Mesendoderm (in vitro differentiated cells): ENCODE data around the gene EGF.

ENCODE experiments used
- DNase-seq: peaks from one replicate; pipeline ENCODE4 v3.0.0; 2013
- H2AK5ac ChIP-seq: 2 replicates; pipeline ENCODE4 v1.6.1; 2013; ENCODE audit warnings: low read length, inconsistent platforms
- H2BK120ac ChIP-seq: 2 replicates; pipeline ENCODE4 v1.6.1; 2013; ENCODE audit warnings: low read depth, mild to moderate bottlenecking, low read length, moderate library complexity, mixed read lengths
- H2BK15ac ChIP-seq: replicated peaks from 2 replicates; pipeline ENCODE4 v1.6.1; 2013; ENCODE audit warnings: low read depth, mild to moderate bottlenecking, moderate library complexity
- H2BK5ac ChIP-seq: 2 replicates; pipeline ENCODE4 v1.6.1; 2013; ENCODE audit warnings: low read length, inconsistent platforms
- H3K18ac ChIP-seq: 2 replicates; pipeline ENCODE4 v1.6.1; 2013; ENCODE audit warnings: mild to moderate bottlenecking, low read length, mixed read lengths
- H3K23ac ChIP-seq: one replicate; pipeline ENCODE4 v1.6.1; 2013; ENCODE audit warnings: low read length
- H3K27ac ChIP-seq: 2 replicates; pipeline ENCODE4 v1.5.1; 2013; ENCODE audit warnings: low read depth, mild to moderate bottlenecking, inconsistent platforms, low read length, moderate library complexity
- H3K27me3 ChIP-seq: 2 replicates; pipeline ENCODE4 v1.6.1; 2013; ENCODE audit warnings: low read length, control low read depth, mild to moderate bottlenecking, inconsistent platforms; ENCODE audit not compliant: insufficient read depth, poor library complexity
- H3K36me3 ChIP-seq: 2 replicates; pipeline ENCODE4 v1.6.1; 2013; ENCODE audit warnings: low read length, inconsistent platforms; ENCODE audit not compliant: control insufficient read depth, insufficient read depth
- H3K4ac ChIP-seq: one replicate; pipeline ENCODE4 v1.6.1; 2013; ENCODE audit warnings: low read depth, mild to moderate bottlenecking, low read length, moderate library complexity
- H3K4me1 ChIP-seq: 2 replicates; pipeline ENCODE4 v1.6.1; 2013; ENCODE audit warnings: low read depth, low read length, inconsistent platforms; ENCODE audit not compliant: control insufficient read depth
- H3K4me2 ChIP-seq: 2 replicates; pipeline ENCODE4 v1.6.1; 2013; ENCODE audit warnings: low read length
- H3K4me3 ChIP-seq: 2 replicates; pipeline ENCODE4 v1.5.1; 2013; ENCODE audit warnings: mild to moderate bottlenecking, low read length
- H3K56ac ChIP-seq: one replicate; pipeline ENCODE4 v1.6.1; 2013; ENCODE audit warnings: low read length
- H3K79me1 ChIP-seq: 2 replicates; pipeline ENCODE4 v1.6.1; 2013; ENCODE audit warnings: low read length, inconsistent platforms
- H3K79me2 ChIP-seq: 2 replicates; pipeline ENCODE4 v1.6.1; 2013; ENCODE audit warnings: mild to moderate bottlenecking, low read length; ENCODE audit not compliant: control insufficient read depth, insufficient read depth
- H3K9ac ChIP-seq: 2 replicates; pipeline ENCODE4 v1.6.1; 2013; ENCODE audit warnings: low read length, inconsistent platforms
- H4K5ac ChIP-seq: one replicate; pipeline ENCODE4 v1.6.1; 2013; ENCODE audit warnings: low read length
- H4K8ac ChIP-seq: one replicate; pipeline ENCODE4 v1.6.1; 2013; ENCODE audit warnings: low read depth, mild to moderate bottlenecking, control low read depth, low read length, moderate library complexity
- WGBS: extraction: QIAGEN DNeasy Blood & Tissue Kit; methylation state at CpG from one replicate; pipeline ENCODE4 v1.1.7; 2013; ENCODE audit warnings: low lambda C conversion rate, missing lambda C conversion rate; ENCODE audit not compliant: insufficient coverage; ENCODE audit errors: extremely low coverage; 5-methylcytosine and 5-hydroxymethylcytosine counted together

EGF gene

DNA sequence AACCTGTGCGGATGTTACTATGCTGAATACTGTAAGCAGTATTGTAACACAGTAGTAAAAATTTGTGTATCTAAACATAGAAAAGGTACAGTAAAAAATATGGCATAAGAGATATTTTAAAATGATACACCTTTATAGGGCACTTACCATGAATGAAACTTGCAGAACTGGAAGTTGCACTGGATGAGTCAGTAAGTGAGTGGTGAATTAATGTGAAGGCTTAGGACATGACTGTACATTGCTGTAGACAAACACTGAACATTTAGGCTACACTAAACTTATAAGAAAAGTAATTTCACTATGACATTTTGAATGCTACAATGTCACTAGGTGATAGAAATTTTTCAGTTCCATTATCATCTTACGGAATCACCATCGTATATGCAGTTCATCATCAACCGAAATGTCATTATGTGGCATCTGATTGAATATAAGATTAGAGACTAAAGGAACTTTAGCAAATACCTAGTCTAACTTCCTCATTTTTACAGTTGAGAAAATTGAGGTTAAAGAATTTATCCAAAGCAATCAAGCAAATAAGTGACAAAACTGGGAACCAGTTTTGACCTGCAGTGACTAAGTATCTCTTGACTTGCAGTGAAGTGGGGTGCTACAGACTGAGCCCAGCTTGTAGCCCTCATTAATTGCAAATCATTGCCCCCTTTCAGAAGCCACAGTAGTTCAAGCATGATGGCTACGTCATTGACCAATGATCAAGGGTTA is 55.3 kb downstream of the EGF start:
- H3K9ac ChIP-seq = no peak overlapping the region
- H3K23ac ChIP-seq = no peak overlapping the region
- H3K27me3 ChIP-seq = no peaks in the 10 kb centered on the region
- H4K5ac ChIP-seq = no peak overlapping the region
- H3K4me3 ChIP-seq = no peak overlapping the region
- no peaks in the 10 kb centered on the region for H3K36me3 ChIP-seq
- H4K8ac ChIP-seq = no peak overlapping the region
- H3K27ac ChIP-seq = no peak overlapping the region
- no peak overlapping the region for H3K4me2 ChIP-seq
- no peak overlapping the region for H3K56ac ChIP-seq
- H3K4ac ChIP-seq = no peak overlapping the region
- H2AK5ac ChIP-seq = no peak overlapping the region
- H3K4me1 ChIP-seq = no peaks in the 10 kb centered on the region
- no peak overlapping the region for H3K18ac ChIP-seq
- H2BK5ac ChIP-seq = no peak overlapping the region
- H3K79me1 ChIP-seq = no peaks in the 10 kb centered on the region
- no peak overlapping the region for H2BK120ac ChIP-seq
- H3K79me2 ChIP-seq = no peaks in the 10 kb centered on the region
- no peak overlapping the region for H2BK15ac ChIP-seq
- whole genome bisulfite sequencing = no CpG with 5 or more reads among the region's 5 CpGs
- no peak for DNase-seq

DNA sequence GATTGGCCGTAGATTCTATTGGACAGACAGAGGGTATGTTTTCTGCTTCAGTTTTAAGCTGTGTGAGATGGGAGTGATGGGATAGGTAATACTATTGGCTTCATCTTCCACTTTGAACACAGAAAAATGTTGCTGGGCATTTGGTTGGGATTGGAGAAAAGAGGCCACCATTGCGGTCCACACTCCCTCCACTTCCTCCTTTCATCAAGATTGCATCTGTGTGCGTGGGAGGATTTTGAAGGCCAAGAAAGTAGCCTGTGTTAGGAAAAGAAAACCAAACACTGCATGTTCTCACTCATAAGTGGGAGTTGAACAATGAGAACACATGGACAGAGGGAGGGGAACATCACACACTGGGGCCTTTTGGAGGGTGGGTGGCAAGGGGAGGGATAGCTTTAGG is 56.4 kb downstream of the EGF start:
- no peak overlapping the region for H3K27ac ChIP-seq
- no CpG with 5 or more reads among the region's 3 CpGs for WGBS
- no peak overlapping the region for H3K4ac ChIP-seq
- H4K5ac ChIP-seq = no peak overlapping the region
- H3K79me1 ChIP-seq = no peaks in the 10 kb centered on the region
- no peak overlapping the region for H2BK120ac ChIP-seq
- H2BK15ac ChIP-seq = no peak overlapping the region
- no peak overlapping the region for H3K18ac ChIP-seq
- H3K27me3 ChIP-seq = no peaks in the 10 kb centered on the region
- H2BK5ac ChIP-seq = no peak overlapping the region
- no peak overlapping the region for H3K4me2 ChIP-seq
- no peak for DNase-seq
- H2AK5ac ChIP-seq = no peak overlapping the region
- H3K4me3 ChIP-seq = no peak overlapping the region
- no peaks in the 10 kb centered on the region for H3K79me2 ChIP-seq
- H3K56ac ChIP-seq = no peak overlapping the region
- H3K9ac ChIP-seq = no peak overlapping the region
- no peak overlapping the region for H3K23ac ChIP-seq
- H3K36me3 ChIP-seq = no peaks in the 10 kb centered on the region
- H4K8ac ChIP-seq = no peak overlapping the region
- no peaks in the 10 kb centered on the region for H3K4me1 ChIP-seq

DNA sequence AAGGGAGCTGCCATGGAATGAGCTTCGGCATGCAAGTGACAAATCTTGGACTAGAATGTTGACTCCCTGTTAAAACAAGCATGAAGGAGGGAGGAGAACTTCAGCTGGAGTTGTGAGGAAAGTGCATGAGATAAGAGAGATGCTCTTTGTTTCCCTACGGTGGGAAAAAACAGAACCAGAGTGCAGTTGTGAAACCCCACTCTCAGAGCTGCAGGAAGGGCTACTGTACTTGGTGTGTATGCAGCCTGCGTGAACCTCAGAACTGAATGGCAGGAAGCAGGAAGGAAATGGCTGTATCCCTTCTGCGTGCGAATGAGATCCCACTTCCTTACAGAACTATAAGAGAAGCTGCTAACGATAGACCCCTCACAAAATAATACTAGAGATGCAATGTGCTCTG is 57.2 kb downstream of the EGF start:
- no CpG with 5 or more reads among the region's 6 CpGs for WGBS
- no peak overlapping the region for H2AK5ac ChIP-seq
- H3K36me3 ChIP-seq = no peaks in the 10 kb centered on the region
- no peak for DNase-seq
- no peaks in the 10 kb centered on the region for H3K79me2 ChIP-seq
- H3K4me2 ChIP-seq = no peak overlapping the region
- no peak overlapping the region for H3K27ac ChIP-seq
- H4K5ac ChIP-seq = no peak overlapping the region
- no peak overlapping the region for H2BK120ac ChIP-seq
- no peak overlapping the region for H3K9ac ChIP-seq
- no peaks in the 10 kb centered on the region for H3K4me1 ChIP-seq
- no peak overlapping the region for H3K56ac ChIP-seq
- H4K8ac ChIP-seq = no peak overlapping the region
- H3K23ac ChIP-seq = no peak overlapping the region
- no peak overlapping the region for H2BK5ac ChIP-seq
- H2BK15ac ChIP-seq = no peak overlapping the region
- no peaks in the 10 kb centered on the region for H3K79me1 ChIP-seq
- H3K27me3 ChIP-seq = no peaks in the 10 kb centered on the region
- no peak overlapping the region for H3K4ac ChIP-seq
- H3K4me3 ChIP-seq = no peak overlapping the region
- H3K18ac ChIP-seq = no peak overlapping the region

DNA sequence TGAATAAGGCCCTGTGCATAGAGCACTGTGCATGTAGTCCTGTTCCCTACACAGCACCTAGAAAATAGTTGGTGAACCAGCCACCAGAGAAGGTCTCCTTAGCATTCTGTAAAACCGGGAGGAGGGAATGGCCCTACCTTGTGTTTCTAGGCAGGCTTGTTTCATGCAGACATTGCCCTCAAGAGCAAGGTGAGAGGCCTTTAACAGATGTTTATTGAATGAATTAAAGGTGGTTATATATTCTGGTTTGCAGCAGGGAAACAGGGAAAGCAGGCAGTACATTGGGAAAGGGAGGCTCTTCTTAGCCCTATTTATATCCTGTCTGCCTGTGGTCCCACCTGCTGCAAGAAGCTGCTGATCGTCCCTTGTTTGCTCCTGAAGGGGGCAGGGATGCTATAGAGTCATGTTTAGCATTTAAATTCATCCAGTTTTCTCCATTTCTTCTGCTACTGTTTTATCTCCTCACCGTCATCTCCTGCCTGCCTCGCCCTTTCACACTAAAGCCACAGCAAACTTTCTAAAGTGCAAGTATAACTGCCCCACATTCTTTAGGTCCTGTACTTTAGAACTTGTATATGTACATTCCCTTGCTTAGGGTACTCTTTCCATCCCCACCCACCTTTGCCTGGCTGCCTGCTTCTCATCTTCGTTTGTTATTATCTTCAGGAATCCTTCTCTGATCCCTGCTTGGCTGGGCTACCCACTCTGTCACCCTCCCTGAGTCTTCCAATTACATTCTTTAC is 60.3 kb downstream of the EGF start:
- Histone ChIP-seq H3K36me3 (no peaks in the 10 kb centered on the region), H3K27me3 (no peaks in the 10 kb centered on the region), H4K8ac (no peak overlapping the region), H3K4me1 (no peaks in the 10 kb centered on the region), H3K23ac (no peak overlapping the region), H2BK120ac (no peak overlapping the region), H3K79me2 (no peaks in the 10 kb centered on the region), H2BK15ac (no peak overlapping the region), H3K4me2 (no peak overlapping the region), H3K4ac (no peak overlapping the region), H3K9ac (no peak overlapping the region), H3K27ac (no peak overlapping the region), H2AK5ac (no peak overlapping the region), H3K56ac (peak overlapping the region; percentile 28), H3K18ac (no peak overlapping the region), H3K4me3 (no peak overlapping the region), H2BK5ac (no peak overlapping the region), H4K5ac (no peak overlapping the region), H3K79me1 (no peaks in the 10 kb centered on the region)
- DNase-seq = no peak
- whole genome bisulfite sequencing = no CpG with 5 or more reads among the region's 5 CpGs

DNA sequence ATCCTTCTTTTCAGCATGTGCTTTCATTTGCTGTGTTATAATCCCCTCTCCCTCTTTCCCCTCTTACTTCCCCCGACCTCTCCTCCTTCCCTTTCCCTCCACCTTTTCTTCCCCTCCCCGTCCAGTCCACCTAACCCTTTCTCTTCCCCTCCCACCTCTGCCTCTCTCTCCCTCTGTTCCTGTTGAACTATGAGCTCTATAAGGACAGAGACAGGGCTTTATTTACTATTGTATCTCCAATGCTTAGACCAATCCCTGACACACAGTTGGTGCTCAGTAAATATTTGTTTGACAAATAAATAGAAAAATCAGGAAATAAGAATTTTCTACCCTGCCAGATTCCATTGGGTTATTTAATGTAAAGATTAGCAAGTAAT is 60.8 kb downstream of the EGF start:
- no peaks in the 10 kb centered on the region for H3K4me1 ChIP-seq
- peak overlapping the region; percentile 28 for H3K56ac ChIP-seq
- H3K79me1 ChIP-seq = no peaks in the 10 kb centered on the region
- H2BK15ac ChIP-seq = no peak overlapping the region
- H3K36me3 ChIP-seq = no peaks in the 10 kb centered on the region
- WGBS = no CpG with 5 or more reads among the region's 2 CpGs
- H3K27me3 ChIP-seq = no peaks in the 10 kb centered on the region
- no peak overlapping the region for H2BK5ac ChIP-seq
- DNase-seq = no peak
- H3K18ac ChIP-seq = no peak overlapping the region
- no peak overlapping the region for H3K4me3 ChIP-seq
- H3K4me2 ChIP-seq = no peak overlapping the region
- no peak overlapping the region for H3K27ac ChIP-seq
- H3K79me2 ChIP-seq = no peaks in the 10 kb centered on the region
- no peak overlapping the region for H3K4ac ChIP-seq
- no peak overlapping the region for H2BK120ac ChIP-seq
- H4K8ac ChIP-seq = no peak overlapping the region
- no peak overlapping the region for H4K5ac ChIP-seq
- no peak overlapping the region for H2AK5ac ChIP-seq
- no peak overlapping the region for H3K23ac ChIP-seq
- H3K9ac ChIP-seq = no peak overlapping the region
